ENCODE measurements around the gene PLEKHG4B. TPM values are rescaled to one million over a fixed set of nuclear protein-coding genes. Genes with fewer than 3 reads are reported as not detected.

Gene PLEKHG4B
- total RNA-seq, 1 experiment from 2014 or later: 0.02 TPM

GRCh38 chr5:152077-152476 lies 60.1 kb downstream of the PLEKHG4B start:
- Histone ChIP-seq H3K4me2 (ENCODE audit: low read length) (no peak overlapping the region), H3K27me3 (ENCODE audit: insufficient read depth, low read length) (no peaks in the 10 kb centered on the region), H3K4me1 (ENCODE audit: control insufficient read depth in 1 of 2, insufficient read depth in 2 of 2, low read length in 2 of 2) (no peaks in the 10 kb centered on the region), H3K9me2 (ENCODE audit: insufficient read depth) (no peaks in the 10 kb centered on the region), H2AFZ (ENCODE audit: low read depth, low read length, poor library complexity, severe bottlenecking) (no peak overlapping the region), H3K4me3 (replicated peaks in 1 of 2; ENCODE audit: low read depth in 1 of 2, low read length in 2 of 2) (no peak overlapping the region), H3K36me3 (ENCODE audit: control insufficient read depth in 1 of 2, insufficient read depth in 2 of 2, low read length in 2 of 2) (no peaks in the 10 kb centered on the region), H3K9ac (ENCODE audit: low read length) (no peak overlapping the region), H4K20me1 (ENCODE audit: insufficient read depth) (no peaks in the 10 kb centered on the region), H3K27ac (ENCODE audit: low read depth, low read length) (no peak overlapping the region), H3K79me2 (ENCODE audit: insufficient read depth, low read length) (no peaks in the 10 kb centered on the region), H3K9me3 (ENCODE audit: control insufficient read depth in 1 of 2, insufficient read depth in 1 of 2, low read depth in 1 of 2, low read length in 2 of 2) (peaks cover 4 to 9% of the 10 kb centered on the region in 2 experiments; a peak in 2 of 4 replicates)
- ChIA-PET RAD21 (ENCODE audit: low non-redundant PET in 1 of 2, low total read pairs in 2 of 2, uncharacterized antibody in 2 of 2, unreplicated experiment in 2 of 2) (no interaction called here), POLR2A (no interaction called here), CTCF (no interaction called here)
- DNase-seq (ENCODE audit: low read depth, low spot score) (no peak), ATAC-seq (no peak)
- intact Hi-C loops (cut with micrococcal nuclease): no loop called here
- no peak for TF ChIP-seq SP1 (IDR thresholded peaks at IDR 0.05; ENCODE audit: low read depth)
- no peak for TF ChIP-seq CEBPB (IDR thresholded peaks at IDR 0.05; ENCODE audit: low read depth)
- TF ChIP-seq EZH2 (IDR thresholded peaks at IDR 0.05): no peak
- no peak for TF ChIP-seq FOSL1 (IDR thresholded peaks at IDR 0.05; ENCODE audit: low read depth)
- TF ChIP-seq ZBTB33 (IDR thresholded peaks at IDR 0.05; ENCODE audit: extremely low read depth, insufficient replicate concordance, low read length): no peak
- TF ChIP-seq TCF7L2 (IDR thresholded peaks at IDR 0.05; ENCODE audit: borderline replicate concordance, extremely low read depth, insufficient read depth, insufficient read length): no peak
- no peak for TF ChIP-seq POLR2A (IDR thresholded peaks at IDR 0.05; ENCODE audit: borderline replicate concordance, extremely low read depth, insufficient read depth, insufficient read length)
- TF ChIP-seq JUND (IDR thresholded peaks at IDR 0.05): no peak
- no peak for TF ChIP-seq EZH2phosphoT487 (IDR thresholded peaks at IDR 0.05; ENCODE audit: borderline replicate concordance)
- no peak for TF ChIP-seq SIN3A (IDR thresholded peaks at IDR 0.05; ENCODE audit: low read depth)
- TF ChIP-seq CTCF (IDR thresholded peaks at IDR 0.05 in 2 of 3, conservative IDR thresholded peaks at IDR 0.05 in 1 of 3; ENCODE audit: borderline replicate concordance in 1 of 3, insufficient read depth in 1 of 3, low read depth in 2 of 3, low read length in 2 of 3): no peak
- TF ChIP-seq EGR1 (IDR thresholded peaks at IDR 0.05; ENCODE audit: low read depth): no peak
- TF ChIP-seq ATF3 (IDR thresholded peaks at IDR 0.05): no peak
- TF ChIP-seq SRF (IDR thresholded peaks at IDR 0.05; ENCODE audit: low read depth): no peak
- TF ChIP-seq REST (IDR thresholded peaks at IDR 0.05; ENCODE audit: low read depth): no peak
- TF ChIP-seq POLR2AphosphoS5 (IDR thresholded peaks at IDR 0.05; ENCODE audit: low read depth, low read length): no peak
- TF ChIP-seq ZFX (IDR thresholded peaks at IDR 0.05): no peak
- no peak for TF ChIP-seq MAX (IDR thresholded peaks at IDR 0.05)
- TF ChIP-seq RAD21 (IDR thresholded peaks at IDR 0.05; ENCODE audit: low read depth): no peak
- BruUV-seq (replicated peaks): no TSS peak

Data from HCT116 (cell line).